Measurements from ENCODE around the gene RNF213.
"Not testable (repeated sequence)": the region's sequence is repeated elsewhere in the genome, so short reads cannot be mapped to it uniquely, and the experiment has no call there.

Gene RNF213

GRCh38 chr17:80320496-80320895 is 59.8 kb downstream of the RNF213 start:
- no peak for DNase-seq (ENCODE audit: low read depth)

DNA sequence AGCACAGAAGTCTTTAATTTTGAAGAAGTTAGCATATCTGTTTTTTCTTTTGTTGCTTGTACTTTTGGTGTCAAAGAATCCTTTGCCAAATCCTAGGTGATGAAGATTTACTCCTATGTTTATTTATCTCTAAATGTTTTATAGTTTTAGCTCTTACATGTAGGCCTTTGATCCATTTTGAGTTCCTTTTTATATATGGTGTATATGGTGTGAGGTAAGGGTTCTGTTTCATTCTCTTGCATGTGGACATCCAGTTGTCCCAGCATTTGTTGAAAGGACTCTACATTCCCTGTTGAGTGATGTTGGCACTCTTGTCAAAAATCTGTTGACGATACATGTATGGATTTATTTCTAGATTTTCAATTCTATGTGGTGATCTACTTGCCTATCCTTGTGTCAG is 62.2 kb downstream of the RNF213 start:
- no peak for DNase-seq (ENCODE audit: low read depth)

- DNase-seq (ENCODE audit: low read depth), result no peak
These were observed 63.3 kb downstream of the RNF213 start for GRCh38 chr17:80323982-80324381.

DNA sequence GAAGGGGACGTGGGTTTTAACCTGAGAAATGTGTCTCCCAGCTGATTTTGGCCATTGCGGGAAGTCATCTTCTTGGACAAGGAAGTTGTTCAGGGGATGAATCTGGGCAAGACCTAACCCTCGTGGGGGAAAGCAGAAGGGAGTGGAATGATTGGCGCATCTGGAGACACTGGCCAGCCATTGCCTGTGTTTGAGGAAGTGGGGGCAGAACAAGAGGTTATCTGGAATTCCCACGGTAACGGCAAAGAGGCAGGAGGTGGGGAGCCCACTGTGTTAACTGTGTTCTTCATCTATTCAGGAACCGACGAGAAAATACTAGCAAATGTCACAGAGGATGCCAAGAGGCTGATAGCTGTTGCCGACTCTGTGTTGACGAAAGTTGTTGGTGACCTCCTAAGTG is 66.9 kb downstream of the RNF213 start:
- no peak for DNase-seq (ENCODE audit: low read depth)

- DNase-seq (ENCODE audit: low read depth), result no peak
These were observed 68.2 kb downstream of the RNF213 start for GRCh38 chr17:80328634-80329380.

GRCh38 chr17:80329421-80329820 is 68.8 kb downstream of the RNF213 start:
- DNase-seq (ENCODE audit: low read depth), result not testable (repeated sequence)

DNA sequence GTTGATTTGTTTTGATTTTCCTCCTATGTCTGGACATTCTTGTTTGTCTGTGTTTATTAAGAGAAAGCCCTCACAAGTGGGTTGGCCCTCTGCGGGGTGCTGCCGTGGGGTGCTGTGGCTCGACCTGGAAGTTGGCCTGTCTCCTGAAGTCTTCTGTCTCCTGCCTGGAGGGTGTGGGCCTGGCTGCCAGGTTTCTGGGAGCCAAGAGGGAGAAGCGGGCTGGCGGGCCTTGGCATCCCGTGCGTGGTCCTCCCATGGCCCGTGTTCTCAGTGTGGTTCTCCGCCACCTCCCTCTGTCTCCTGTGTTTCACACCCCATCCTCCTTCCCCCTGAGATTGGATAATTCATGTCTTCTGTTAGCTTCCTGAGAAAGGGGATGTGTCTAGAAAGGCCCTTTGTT is 69.6 kb downstream of the RNF213 start:
- no peak for DNase-seq (ENCODE audit: low read depth)

- DNase-seq (ENCODE audit: low read depth), result not testable (repeated sequence)
These were observed 70.3 kb downstream of the RNF213 start for GRCh38 chr17:80330938-80331337.

- no peak for DNase-seq (ENCODE audit: low read depth)
These were observed 71.2 kb downstream of the RNF213 start for GRCh38 chr17:80331820-80332219.

DNA sequence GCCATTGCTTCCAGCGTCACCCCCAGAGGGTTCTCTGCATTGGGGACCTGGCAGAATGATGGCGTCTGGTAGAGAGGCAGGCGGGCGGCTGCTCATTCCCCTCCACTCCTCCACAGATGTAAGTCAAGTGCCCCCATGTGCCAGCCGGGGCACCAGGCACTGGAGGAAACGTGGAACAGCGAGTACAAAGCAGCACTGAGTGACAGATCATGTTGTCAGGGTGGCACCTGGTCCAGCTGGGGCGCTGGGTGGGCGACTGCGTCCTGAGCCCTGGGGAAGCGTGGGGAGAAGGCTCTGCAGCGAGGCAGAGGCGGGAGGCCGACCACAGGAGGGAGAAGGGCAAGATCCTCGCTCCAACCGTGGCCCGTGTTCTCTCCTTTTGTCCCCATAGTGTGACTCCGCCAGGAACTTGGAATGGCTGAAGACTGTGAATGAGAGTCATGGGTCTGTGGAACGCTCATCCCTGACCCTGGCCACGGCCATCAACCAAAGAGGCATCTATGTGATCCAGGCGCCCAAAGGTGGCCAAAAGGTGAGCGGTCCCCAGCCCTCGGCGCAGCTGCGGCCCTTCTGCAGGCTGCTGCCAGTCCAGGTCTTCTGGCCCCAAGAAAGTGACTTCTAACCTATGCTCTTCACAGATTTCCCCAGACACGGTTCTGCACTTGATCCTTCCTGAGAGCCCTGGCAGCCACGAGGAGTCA is 76.7 kb downstream of the RNF213 start:
- no peak for DNase-seq (ENCODE audit: low read depth)

- no peak for DNase-seq (ENCODE audit: low read depth)
These were observed 78.5 kb downstream of the RNF213 start for GRCh38 chr17:80339118-80339517.

- no peak for DNase-seq (ENCODE audit: low read depth)
These were observed 79.2 kb downstream of the RNF213 start for GRCh38 chr17:80339731-80340456.

DNA sequence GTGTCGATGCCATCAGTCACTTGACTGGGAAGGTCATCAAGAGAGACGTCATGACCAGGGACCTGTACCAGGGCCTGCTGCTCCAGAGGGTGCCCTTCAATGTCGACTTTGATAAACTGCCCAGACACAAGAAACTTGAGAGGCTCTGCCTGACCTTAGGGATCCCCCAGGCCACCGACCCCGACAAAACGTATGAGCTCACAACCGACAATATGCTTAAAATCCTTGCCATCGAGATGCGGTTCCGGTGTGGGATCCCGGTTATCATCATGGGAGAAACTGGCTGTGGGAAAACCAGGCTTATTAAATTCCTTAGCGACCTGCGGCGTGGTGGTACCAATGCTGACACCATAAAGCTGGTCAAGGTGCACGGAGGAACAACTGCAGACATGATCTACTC is 84.7 kb downstream of the RNF213 start:
- no peak for DNase-seq (ENCODE audit: low read depth)

DNA sequence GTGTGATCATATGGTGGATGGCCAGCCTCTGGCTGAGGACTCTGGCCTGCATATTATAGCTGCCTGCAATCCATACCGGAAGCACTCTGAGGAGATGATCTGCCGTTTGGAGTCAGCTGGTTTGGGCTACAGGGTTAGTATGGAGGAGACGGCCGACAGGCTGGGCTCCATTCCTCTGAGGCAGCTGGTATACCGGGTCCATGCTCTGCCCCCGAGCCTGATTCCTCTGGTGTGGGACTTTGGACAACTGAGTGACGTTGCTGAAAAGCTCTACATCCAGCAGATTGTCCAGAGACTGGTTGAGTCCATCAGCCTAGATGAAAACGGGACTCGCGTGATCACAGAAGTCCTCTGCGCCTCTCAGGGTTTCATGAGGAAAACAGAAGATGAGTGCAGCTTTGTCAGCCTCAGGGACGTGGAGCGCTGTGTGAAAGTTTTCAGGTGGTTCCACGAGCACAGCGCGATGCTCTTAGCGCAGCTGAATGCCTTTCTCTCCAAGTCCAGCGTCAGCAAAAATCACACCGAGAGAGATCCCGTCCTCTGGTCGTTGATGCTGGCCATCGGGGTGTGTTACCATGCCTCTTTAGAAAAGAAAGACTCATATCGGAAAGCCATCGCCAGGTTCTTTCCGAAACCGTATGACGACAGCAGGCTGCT is 85.3 kb downstream of the RNF213 start:
- no peak for DNase-seq (ENCODE audit: low read depth)

DNA sequence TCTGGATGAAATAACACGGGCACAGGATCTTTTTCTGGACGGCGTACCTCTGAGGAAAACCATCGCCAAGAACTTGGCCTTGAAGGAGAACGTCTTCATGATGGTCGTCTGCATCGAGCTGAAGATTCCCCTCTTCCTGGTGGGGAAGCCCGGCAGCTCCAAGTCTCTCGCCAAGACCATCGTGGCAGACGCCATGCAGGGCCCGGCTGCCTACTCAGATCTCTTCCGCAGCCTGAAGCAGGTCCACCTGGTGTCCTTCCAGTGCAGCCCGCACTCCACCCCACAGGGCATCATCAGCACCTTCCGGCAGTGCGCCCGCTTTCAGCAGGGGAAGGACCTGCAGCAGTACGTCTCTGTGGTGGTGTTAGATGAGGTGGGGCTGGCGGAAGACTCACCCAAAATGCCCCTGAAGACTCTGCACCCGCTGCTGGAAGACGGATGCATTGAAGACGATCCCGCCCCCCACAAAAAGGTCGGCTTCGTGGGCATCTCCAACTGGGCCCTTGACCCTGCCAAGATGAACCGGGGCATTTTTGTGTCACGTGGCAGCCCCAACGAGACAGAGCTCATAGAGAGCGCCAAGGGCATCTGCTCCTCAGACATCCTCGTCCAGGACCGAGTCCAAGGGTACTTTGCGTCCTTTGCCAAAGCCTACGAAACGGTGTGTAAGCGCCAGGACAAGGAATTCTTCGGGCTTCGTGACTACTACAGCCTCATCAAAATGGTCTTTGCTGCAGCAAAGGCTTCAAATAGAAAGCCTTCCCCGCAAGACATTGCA is 86.0 kb downstream of the RNF213 start:
- DNase-seq (ENCODE audit: low read depth), result no peak

GRCh38 chr17:80347536-80347935 is 86.9 kb downstream of the RNF213 start:
- DNase-seq (ENCODE audit: low read depth), result no peak

DNA sequence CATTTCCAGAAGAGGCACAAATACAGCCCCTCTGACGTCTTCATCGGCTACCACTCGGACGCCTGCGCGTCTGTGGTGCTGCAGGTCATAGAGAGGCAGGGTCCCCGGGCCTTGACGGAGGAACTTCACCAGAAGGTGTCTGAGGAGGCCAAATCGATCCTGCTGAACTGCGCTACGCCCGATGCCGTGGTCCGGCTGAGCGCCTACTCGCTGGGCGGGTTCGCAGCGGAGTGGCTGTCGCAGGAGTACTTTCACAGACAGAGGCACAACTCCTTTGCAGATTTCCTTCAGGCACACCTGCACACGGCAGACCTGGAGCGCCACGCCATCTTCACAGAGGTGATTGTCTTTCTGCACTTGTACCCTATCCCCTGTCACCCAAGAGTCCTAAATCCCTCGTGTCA is 87.3 kb downstream of the RNF213 start:
- DNase-seq (ENCODE audit: low read depth), result no peak

GRCh38 chr17:80348551-80349150 is 88.0 kb downstream of the RNF213 start:
- DNase-seq (ENCODE audit: low read depth), result no peak

- no peak for DNase-seq (ENCODE audit: low read depth)
These were observed 88.5 kb downstream of the RNF213 start for GRCh38 chr17:80349151-80349651.

- no peak for DNase-seq (ENCODE audit: low read depth)
These were observed 89.1 kb downstream of the RNF213 start for GRCh38 chr17:80349751-80350150.
